Measurements from ENCODE around the gene MEI1. TPM values are rescaled to one million over a fixed set of nuclear protein-coding genes. Genes with fewer than 3 reads are reported as not detected.

The MEI1 gene
- total RNA-seq, 1 experiment from 2014 or later = 0.20 TPM

- Histone ChIP-seq H4K20me1 (ENCODE audit: control insufficient read depth, insufficient read depth, insufficient read length) (no peaks in the 10 kb centered on the region), H4K8ac (replicated peaks; ENCODE audit: insufficient read length, low read depth, low read length) (no peak overlapping the region), H2AK5ac (ENCODE audit: insufficient read length, low read length) (no peak overlapping the region), H3K9ac (ENCODE audit: extremely low read depth, insufficient read length, low read length) (no peak overlapping the region), H2BK15ac (ENCODE audit: low read depth, low read length) (no peak overlapping the region), H3K27ac (ENCODE audit: insufficient read length, low read depth, low read length) (no peak overlapping the region), H3K79me2 (ENCODE audit: insufficient read depth, low read length) (peaks cover 6% of the 10 kb centered on the region; the same call in 1 of the 2 replicates), H3K56ac (ENCODE audit: insufficient read length, low read depth, low read length) (no peak overlapping the region), H4K5ac (ENCODE audit: insufficient read length, low read depth, low read length) (no peak overlapping the region), H3K9me3 (ENCODE audit: control insufficient read depth, low read depth, low read length) (no peaks in the 10 kb centered on the region), H3K79me1 (ENCODE audit: insufficient read depth, low read depth, low read length, poor library complexity, severe bottlenecking) (peaks cover 6% of the 10 kb centered on the region), H3K14ac (ENCODE audit: insufficient read depth, low read length) (no peak overlapping the region), H3K23me2 (ENCODE audit: insufficient read length, low read depth, low read length, poor library complexity, severe bottlenecking) (peaks cover 15% of the 10 kb centered on the region), H3T11ph (ENCODE audit: low read length) (no peak overlapping the region), H3K4me1 (ENCODE audit: insufficient read depth, low read length) (peaks cover 6% of the 10 kb centered on the region; the same call in 1 of the 2 replicates), H2BK120ac (ENCODE audit: low read depth, low read length, poor library complexity, severe bottlenecking) (no peak overlapping the region), H3K4ac (ENCODE audit: low read depth, low read length) (no peak overlapping the region), H3K4me2 (ENCODE audit: insufficient read depth, insufficient read length, low read length) (no peak overlapping the region), H3K23ac (ENCODE audit: insufficient read length, low read depth, low read length) (no peak overlapping the region), H2BK20ac (ENCODE audit: low read depth, low read length, poor library complexity, severe bottlenecking) (no peak overlapping the region), H3K18ac (ENCODE audit: insufficient read length, low read depth, low read length) (no peak overlapping the region), H2BK12ac (ENCODE audit: insufficient read length, low read depth, low read length) (no peak overlapping the region), H2AFZ (ENCODE audit: low read length) (no peak overlapping the region), H3K27me3 (ENCODE audit: insufficient read depth, low read length) (no peaks in the 10 kb centered on the region), H2BK5ac (ENCODE audit: insufficient read length, low read length) (no peak overlapping the region), H4K91ac (ENCODE audit: insufficient read length, low read depth, low read length) (no peak overlapping the region)
- TF ChIP-seq CTCF (conservative IDR thresholded peaks at IDR 0.05) = no peak
- H3K36me3 Mint-ChIP-seq (ENCODE audit: insufficient read depth in 1 of 3, low read depth in 3 of 3) = peaks cover 4 to 8% (median 5%) of the 10 kb centered on the region in 3 experiments; a peak in 6 of 7 replicates
- peaks cover 24 to 25% of the 10 kb centered on the region in 2 experiments for H3K4me1 Mint-ChIP-seq
- no peak for DNase-seq
- no peaks in the 10 kb centered on the region for H3K9me3 Mint-ChIP-seq
- H3K27me3 Mint-ChIP-seq (ENCODE audit: low read depth) = no peaks in the 10 kb centered on the region; the same call in 1 of the 2 replicates
- H3K27ac Mint-ChIP-seq = no peak overlapping the region; a peak in 1 of 7 replicates
- WGBS (ENCODE audit: extremely low coverage, insufficient read length, low lambda C conversion rate) = no CpG with 5 or more reads among the region's 2 CpGs
- H3K4me3 Mint-ChIP-seq = peak overlapping the region in 1 of 2 experiments; percentile 63; a peak in 1 of 5 replicates
Measured at GRCh38 chr22:41798736-41799135, 99.4 kb downstream of the MEI1 start.

Data from H9 (cell line).